Measurements from ENCODE around the gene GHR. TPM values are rescaled to one million over a fixed set of nuclear protein-coding genes. Genes with fewer than 3 reads are reported as not detected.

Gene GHR
- total RNA-seq, 4 donors from 2014 or later = 6.5 to 27.2 (median 9.6) TPM

GRCh38 chr5:42516282-42517042 lies 93.2 kb downstream of the GHR start:
- peaks cover 0 to 51% (median 5%) of the 10 kb centered on the region in 3 donors for H3K4me1 ChIP-seq
- H3K4me3 ChIP-seq = no peak overlapping the region
- H3K36me3 ChIP-seq = no peaks in the 10 kb centered on the region
- no peak overlapping the region for H3K27ac ChIP-seq
- no peaks in the 10 kb centered on the region for H3K9me3 ChIP-seq
- ATAC-seq = no peak
- 43 to 55% methylated on average over 3 to 4 of the region's 4 CpGs for WGBS, 2 donors (ENCODE audit: low coverage in 1 of 2)
- no peaks in the 10 kb centered on the region for H3K27me3 ChIP-seq
- no peak for TF ChIP-seq EP300 (IDR thresholded peaks at IDR 0.05)
- no peak for TF ChIP-seq CTCF (IDR thresholded peaks at IDR 0.05)
- no peak for TF ChIP-seq POLR2AphosphoS5 (IDR thresholded peaks at IDR 0.05)
- TF ChIP-seq POLR2A (IDR thresholded peaks at IDR 0.05) = no peak

GRCh38 chr5:42517164-42517563 lies 93.9 kb downstream of the GHR start:
- H3K36me3 ChIP-seq = no peaks in the 10 kb centered on the region
- WGBS, 2 donors (ENCODE audit: low coverage in 1 of 2) = 45 to 63% methylated on average over 2 of the region's 2 CpGs
- peaks cover 0 to 55% (median 5%) of the 10 kb centered on the region in 3 donors for H3K4me1 ChIP-seq
- H3K9me3 ChIP-seq = no peaks in the 10 kb centered on the region
- H3K4me3 ChIP-seq = no peak overlapping the region
- H3K27me3 ChIP-seq = no peaks in the 10 kb centered on the region
- H3K27ac ChIP-seq = no peak overlapping the region
- no peak for TF ChIP-seq CTCF (IDR thresholded peaks at IDR 0.05)
- TF ChIP-seq POLR2A (IDR thresholded peaks at IDR 0.05) = no peak
- no peak for ATAC-seq

- Histone ChIP-seq H3K27ac (peak overlapping the region in 1 of 4 donors; percentile 17), H3K27me3 (no peaks in the 10 kb centered on the region), H3K36me3 (no peaks in the 10 kb centered on the region), H3K9me3 (no peaks in the 10 kb centered on the region), H3K4me3 (no peak overlapping the region), H3K4me1 (peaks cover 0 to 55% (median 5%) of the 10 kb centered on the region in 3 donors)
- TF ChIP-seq POLR2A (IDR thresholded peaks at IDR 0.05) (no peak), EP300 (IDR thresholded peaks at IDR 0.05) (no peak), CTCF (IDR thresholded peaks at IDR 0.05) (no peak), POLR2AphosphoS5 (IDR thresholded peaks at IDR 0.05) (no peak)
- ATAC-seq = peak; percentile 70
- 45 to 66% methylated on average over 8 of the region's 8 CpGs for WGBS, 2 donors (ENCODE audit: low coverage in 1 of 2)
These were observed 95.5 kb downstream of the GHR start for GRCh38 chr5:42518595-42519221.

- Histone ChIP-seq H3K9me3 (no peaks in the 10 kb centered on the region), H3K4me1 (peaks cover 0 to 55% (median 5%) of the 10 kb centered on the region in 3 donors), H3K4me3 (no peak overlapping the region), H3K36me3 (no peaks in the 10 kb centered on the region), H3K27me3 (no peaks in the 10 kb centered on the region), H3K27ac (no peak overlapping the region)
- ATAC-seq = no peak
- TF ChIP-seq EP300 (IDR thresholded peaks at IDR 0.05) (no peak), POLR2AphosphoS5 (IDR thresholded peaks at IDR 0.05) (no peak), POLR2A (IDR thresholded peaks at IDR 0.05) (no peak), CTCF (IDR thresholded peaks at IDR 0.05) (no peak)
These were observed 97.0 kb downstream of the GHR start for GRCh38 chr5:42520203-42520602.

- H3K4me1 ChIP-seq = peaks cover 0 to 55% (median 5%) of the 10 kb centered on the region in 3 donors
- TF ChIP-seq CTCF (IDR thresholded peaks at IDR 0.05) (no peak), EP300 (IDR thresholded peaks at IDR 0.05) (no peak), POLR2A (IDR thresholded peaks at IDR 0.05) (no peak), POLR2AphosphoS5 (IDR thresholded peaks at IDR 0.05) (no peak)
- 59 to 84% methylated on average over 4 of the region's 4 CpGs for WGBS, 2 donors (ENCODE audit: low coverage in 1 of 2)
- H3K4me3 ChIP-seq = no peak overlapping the region
- ATAC-seq = no peak
- no peak overlapping the region for H3K27ac ChIP-seq
- no peaks in the 10 kb centered on the region for H3K9me3 ChIP-seq
- no peaks in the 10 kb centered on the region for H3K36me3 ChIP-seq
- H3K27me3 ChIP-seq = no peaks in the 10 kb centered on the region
These were observed 97.7 kb downstream of the GHR start for GRCh38 chr5:42520957-42521356.
